GM21390 (cell line): Measurements from ENCODE around the gene MRFAP1L1.
"Not testable (repeated sequence)": the region's sequence is repeated elsewhere in the genome, so short reads cannot be mapped to it uniquely, and the experiment has no call there.

Experiments used
- ATAC-seq: cut with Tn5 transposase; IDR thresholded peaks from one replicate; pipeline ENCODE4 v1.9.1; 2021; ENCODE audit not compliant: unreplicated experiment

Gene MRFAP1L1

DNA sequence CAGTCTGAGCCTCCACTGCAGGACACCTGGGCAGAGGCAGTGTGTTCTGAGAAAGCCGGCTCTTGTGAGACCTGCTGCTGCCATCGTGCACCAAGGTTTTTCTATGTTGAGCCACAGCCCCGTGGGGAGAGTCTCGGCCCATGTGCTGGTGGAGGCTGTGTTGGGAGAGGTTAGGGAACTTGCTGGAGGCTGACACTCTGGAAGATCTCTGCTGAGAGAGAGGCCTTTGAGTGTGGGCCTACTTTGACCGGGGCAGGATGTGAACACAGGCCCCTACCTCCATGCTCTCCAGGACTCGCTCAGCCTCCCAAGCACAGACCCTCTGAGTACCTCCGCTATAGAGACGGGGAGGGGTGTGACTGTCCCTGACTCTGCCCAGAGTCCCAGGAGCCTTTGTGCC lies 17.3 kb downstream of the MRFAP1L1 start:
- no peak for ATAC-seq

DNA sequence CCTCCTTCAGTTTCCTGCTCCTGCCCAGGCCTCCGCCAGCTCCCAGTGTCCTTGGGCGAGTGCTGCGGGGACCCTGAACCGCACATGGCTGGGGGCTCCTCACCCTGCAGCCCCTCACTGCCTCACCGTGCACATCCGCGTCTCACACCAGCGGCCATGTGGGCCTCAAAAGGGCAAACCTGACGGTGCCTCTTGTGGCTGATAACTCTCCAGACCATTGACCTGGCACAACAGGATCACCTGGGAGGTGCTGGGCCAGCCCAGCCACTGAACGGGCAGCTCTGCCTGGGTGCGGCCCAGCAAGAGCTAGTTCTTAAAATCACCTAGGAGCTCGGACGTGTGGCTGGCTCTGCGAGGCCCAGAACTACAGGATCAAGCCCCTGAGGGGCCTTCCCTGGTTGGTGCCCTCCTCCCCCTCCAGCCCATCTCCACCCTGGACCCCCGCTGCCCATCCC lies 20.1 kb downstream of the MRFAP1L1 start:
- no peak for ATAC-seq

- ATAC-seq: peak; percentile 82
Observed at GRCh38 chr4:6688879-6689505, 20.7 kb downstream of the MRFAP1L1 start.

- ATAC-seq: no peak
Observed at GRCh38 chr4:6687947-6688878, 21.5 kb downstream of the MRFAP1L1 start.

- no peak for ATAC-seq
Observed at GRCh38 chr4:6686104-6686787, 23.4 kb downstream of the MRFAP1L1 start.

DNA sequence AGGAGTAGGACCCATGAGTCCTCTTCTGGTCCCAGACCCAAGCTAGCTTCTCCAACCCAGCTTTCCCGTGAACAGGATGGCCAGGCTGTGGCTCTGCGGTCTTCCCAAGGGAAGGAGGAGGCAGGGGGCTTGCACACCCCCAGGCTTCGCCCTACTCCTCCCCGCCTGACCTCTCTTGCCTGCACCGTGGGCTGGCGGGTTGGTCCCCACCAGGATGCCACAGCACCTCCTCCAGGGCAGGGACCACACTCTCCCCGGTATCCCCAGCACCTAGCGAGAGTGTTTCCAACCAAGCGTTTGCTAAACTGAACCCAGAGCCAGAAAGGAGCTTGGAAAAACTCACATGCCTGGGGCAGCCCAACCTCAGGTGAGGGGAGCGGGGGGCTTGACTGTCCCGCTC lies 25.0 kb downstream of the MRFAP1L1 start:
- no peak for ATAC-seq

- ATAC-seq: no peak
Observed at GRCh38 chr4:6682862-6683590, 26.6 kb downstream of the MRFAP1L1 start.

DNA sequence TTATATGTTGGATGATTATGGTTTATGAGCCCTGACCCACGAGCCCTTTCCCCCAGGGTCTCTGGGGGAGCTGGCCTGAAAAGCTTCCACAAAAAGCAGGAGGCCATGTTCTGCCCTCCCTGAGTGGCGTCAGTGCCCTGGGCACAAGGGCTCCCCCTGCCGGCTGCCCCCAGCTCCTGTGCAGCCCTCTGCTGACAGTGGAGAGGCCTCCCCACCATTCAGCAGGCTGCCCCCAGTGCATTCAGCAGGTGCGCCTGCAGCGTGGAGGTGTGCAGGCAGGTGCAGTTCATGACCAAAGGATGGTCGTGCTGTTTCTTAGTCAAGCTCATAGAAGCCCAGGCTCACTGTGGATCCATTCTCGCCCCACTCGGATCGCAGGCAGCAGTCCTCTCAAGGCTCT lies 28.5 kb downstream of the MRFAP1L1 start:
- no peak for ATAC-seq

DNA sequence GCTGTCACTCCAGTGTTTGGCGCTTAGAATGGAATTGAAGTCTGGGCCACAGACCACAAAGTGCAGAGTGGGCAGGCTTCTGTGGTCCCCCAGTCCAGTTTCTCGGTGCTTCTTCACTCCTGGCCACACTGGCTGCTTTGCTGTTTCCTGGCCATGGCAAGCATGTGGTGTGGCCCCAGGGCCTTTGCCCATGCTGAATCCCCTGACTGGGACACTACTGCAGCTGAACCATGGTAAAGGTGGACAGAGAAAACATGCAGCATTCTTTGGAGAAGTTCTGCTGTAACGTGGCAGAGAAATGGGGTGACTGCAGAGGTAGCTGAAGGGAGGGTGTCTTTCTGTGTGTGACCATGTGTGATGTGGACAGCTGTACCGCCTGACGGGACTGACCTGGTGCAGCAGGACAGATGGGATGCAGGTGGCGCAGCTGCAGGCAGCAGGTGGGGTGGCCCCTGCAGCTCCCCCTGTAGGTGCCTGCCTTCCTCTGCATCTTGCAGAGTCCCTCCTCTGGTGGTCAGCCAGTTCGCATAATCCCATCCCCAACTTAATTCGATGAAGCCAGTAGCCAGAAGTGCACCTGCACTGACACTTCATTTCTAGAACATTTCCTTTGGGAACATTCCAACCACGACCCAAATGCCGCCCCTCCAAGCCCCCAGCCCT lies 29.2 kb downstream of the MRFAP1L1 start:
- ATAC-seq: no peak

- no peak for ATAC-seq
Observed at GRCh38 chr4:6676722-6677558, 32.7 kb downstream of the MRFAP1L1 start.

DNA sequence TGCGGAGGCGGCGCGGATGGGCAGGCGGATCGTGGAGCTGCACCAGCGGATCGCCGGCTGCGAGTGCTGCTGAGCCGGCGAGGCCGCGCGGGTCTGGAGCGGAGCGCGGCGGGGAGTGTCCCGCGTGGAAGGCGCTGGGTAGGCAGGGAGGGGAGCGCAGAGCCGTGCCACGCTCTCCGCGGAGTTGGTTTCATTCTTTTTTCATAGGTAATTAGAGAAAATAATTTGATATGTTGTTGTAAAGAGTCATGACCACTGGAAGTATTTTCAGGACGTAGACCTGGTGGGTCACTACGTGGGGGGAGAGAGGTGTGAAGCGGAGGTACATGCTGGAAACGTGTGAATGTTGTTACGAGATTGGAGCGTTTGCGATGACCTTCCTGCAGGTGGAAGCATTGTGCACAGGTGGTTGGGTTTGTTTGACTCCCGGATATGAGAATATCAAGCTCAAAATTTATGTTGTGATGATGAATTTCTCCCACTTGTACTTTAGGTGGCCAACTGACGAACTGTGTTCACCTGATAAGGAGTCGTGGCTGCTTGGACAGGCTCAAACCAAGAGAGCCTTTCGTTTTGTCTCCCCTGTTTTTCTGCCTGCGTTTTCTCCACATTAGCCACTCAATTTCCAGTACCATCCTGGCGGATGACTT lies 35.0 kb downstream of the MRFAP1L1 start:
- ATAC-seq: peak; percentile 46

DNA sequence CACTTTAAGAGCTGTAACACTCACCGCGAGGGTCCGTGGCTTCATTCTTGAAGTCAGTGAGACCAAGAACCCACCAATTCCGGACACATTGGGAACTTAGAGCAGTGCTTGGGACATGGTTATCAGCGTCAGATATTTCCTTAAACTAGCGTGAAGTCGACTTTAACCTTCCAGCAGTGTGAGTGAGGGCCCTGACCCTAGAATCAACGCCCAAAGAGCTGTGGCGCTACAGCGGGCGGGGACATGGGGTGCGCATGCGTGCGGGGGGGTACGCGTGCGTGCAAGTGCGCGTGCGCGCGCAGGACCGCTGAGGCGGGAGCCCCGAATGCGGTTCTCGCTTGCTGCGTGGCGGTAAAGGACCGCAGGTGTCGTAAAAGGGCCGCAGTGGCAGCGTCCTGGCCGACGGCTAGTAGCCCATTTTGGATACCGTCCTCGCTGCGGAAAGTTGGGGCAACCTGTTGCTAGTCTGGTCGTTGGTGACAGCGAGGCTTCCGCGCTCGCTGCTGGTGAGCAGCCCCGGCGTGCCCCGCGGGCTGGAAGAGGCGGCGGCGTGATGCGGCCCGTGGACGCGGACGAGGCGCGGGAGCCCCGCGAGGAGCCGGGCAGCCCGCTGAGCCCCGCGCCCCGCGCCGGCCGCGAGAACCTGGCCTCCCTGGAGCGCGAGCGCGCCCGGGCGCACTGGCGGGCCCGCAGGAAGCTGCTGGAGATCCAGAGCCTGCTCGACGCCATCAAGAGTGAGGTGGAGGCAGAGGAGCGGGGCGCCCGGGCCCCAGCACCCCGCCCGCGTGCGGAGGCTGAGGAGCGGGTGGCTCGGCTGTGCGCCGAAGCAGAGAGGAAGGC lies 35.8 kb downstream of the MRFAP1L1 start:
- ATAC-seq: peak; percentile 68

DNA sequence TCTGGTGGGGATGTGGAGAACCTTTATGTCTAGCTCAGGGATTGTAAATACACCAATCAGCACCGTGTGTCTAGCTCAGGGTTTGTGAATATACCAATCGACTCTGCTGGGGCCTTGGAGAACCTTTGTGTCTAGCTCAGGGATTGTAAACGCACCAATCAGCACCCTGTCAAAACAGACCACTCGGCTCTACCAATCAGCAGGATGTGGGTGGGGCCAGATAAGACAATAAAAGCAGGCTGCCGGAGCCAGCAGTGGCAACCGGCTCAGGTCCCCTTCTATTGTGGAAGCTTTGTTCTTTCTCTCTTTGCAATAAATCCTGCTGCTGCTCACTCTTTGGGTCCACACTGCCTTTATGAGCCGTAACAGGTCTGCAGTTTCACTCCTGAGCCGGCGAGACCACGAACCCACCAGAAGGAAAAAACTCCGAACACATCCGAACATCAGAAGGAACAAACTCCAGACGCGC lies 36.4 kb downstream of the MRFAP1L1 start:
- ATAC-seq: not testable (repeated sequence)

- ATAC-seq: not testable (repeated sequence)
Observed at GRCh38 chr4:6672541-6673190, 37.0 kb downstream of the MRFAP1L1 start.

DNA sequence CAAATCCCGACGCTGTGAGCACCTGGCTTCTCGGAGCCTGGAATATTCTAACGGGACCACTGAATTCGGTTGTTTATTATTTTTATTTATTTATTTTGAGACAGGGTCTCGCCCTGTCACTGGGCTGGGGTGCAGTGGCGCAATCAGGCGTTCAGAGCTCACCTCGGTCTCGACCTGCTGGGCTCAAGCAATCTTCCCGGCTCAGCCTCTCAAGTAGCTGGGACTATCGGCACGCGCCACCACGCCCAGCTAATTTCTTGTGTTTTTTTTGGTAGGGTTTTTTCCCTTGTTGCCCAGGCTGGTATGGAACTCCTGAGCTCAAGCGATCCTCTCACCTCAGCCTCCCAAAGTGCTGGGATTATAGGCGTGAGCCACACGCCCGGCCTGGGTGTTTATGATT lies 37.5 kb downstream of the MRFAP1L1 start:
- ATAC-seq: no peak

DNA sequence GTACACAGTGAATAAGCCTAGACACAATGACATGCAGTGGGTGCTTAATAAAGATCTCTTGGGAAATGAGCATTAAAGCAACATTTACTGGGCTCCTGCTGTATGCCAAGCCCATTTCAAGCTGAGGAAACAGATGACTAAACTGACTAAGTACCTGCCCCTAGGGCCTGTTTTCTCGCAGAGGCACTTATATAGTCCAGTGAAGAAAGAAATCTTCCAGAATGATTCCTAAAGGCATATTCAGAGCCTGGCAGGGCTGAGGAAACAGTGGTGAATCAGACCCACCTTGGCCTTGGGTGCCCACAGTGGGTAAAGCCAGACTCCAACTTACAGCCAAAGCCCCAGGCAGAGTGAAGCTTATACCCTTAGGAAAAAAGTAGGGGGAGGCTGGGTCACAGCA lies 38.0 kb downstream of the MRFAP1L1 start:
- ATAC-seq: no peak

DNA sequence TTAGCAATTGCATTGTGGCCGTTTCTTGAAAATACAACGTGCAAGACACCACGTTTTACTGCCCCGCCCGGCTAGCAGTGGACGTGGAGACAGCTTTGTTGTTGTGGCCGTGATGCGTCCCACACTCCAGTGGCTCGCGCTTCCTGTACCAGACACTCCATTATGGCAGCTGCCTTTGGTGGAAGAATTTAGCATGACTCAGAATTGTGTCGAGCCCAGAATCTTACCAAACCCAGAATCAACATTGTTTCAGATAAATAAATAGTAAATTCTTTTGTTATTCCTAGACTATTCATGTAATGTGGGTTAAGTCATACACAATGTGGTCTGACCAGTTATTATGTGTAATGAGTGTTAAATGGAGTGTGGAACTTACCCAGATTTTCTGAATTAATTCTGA lies 41.3 kb downstream of the MRFAP1L1 start:
- ATAC-seq: no peak

GRCh38 chr4:6665320-6665654 lies 44.4 kb downstream of the MRFAP1L1 start:
- ATAC-seq: no peak
